ENCODE results near the gene RRP8.

- TF ChIP-seq HDAC6 (IDR thresholded peaks at IDR 0.05; ENCODE audit: low read depth, low read length) (no peak), ZNF696 (CRISPR knock-in tag; conservative IDR thresholded peaks at IDR 0.05) (no peak)
Observed at GRCh38 chr11:6608726-6609501, 5.5 kb upstream of the RRP8 start.

All from K562 (cell line).